Fibroblast of mammary gland (primary cell): ENCODE data around the gene HADHA.

Source experiments
- DNase-seq: peaks from one replicate; pipeline ENCODE4 v3.0.0-alpha.2; 2010; ENCODE audit warnings: low read depth
- H3K4me3 ChIP-seq: 2 replicates; pipeline ENCODE4 v1.5.1; 2011; ENCODE audit warnings: low read depth, mild to moderate bottlenecking, low read length, moderate library complexity; ENCODE audit not compliant: control insufficient read depth
- TF ChIP-seq, protein P1 (sequence below): conservative IDR thresholded peaks from 2 replicates; pipeline ENCODE4 v1.5.1; 2011; ENCODE audit warnings: low read depth, low read length, inconsistent platforms; ENCODE audit not compliant: control insufficient read depth, insufficient read depth

HADHA gene

GRCh38 chr2:26187537-26188104 lies 56.8 kb downstream of the HADHA start:
- TF ChIP-seq, protein P1, sequence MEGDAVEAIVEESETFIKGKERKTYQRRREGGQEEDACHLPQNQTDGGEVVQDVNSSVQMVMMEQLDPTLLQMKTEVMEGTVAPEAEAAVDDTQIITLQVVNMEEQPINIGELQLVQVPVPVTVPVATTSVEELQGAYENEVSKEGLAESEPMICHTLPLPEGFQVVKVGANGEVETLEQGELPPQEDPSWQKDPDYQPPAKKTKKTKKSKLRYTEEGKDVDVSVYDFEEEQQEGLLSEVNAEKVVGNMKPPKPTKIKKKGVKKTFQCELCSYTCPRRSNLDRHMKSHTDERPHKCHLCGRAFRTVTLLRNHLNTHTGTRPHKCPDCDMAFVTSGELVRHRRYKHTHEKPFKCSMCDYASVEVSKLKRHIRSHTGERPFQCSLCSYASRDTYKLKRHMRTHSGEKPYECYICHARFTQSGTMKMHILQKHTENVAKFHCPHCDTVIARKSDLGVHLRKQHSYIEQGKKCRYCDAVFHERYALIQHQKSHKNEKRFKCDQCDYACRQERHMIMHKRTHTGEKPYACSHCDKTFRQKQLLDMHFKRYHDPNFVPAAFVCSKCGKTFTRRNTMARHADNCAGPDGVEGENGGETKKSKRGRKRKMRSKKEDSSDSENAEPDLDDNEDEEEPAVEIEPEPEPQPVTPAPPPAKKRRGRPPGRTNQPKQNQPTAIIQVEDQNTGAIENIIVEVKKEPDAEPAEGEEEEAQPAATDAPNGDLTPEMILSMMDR, result no peak
- H3K4me3 ChIP-seq, result no peak overlapping the region
- no peak for DNase-seq

GRCh38 chr2:26187114-26187513 lies 57.3 kb downstream of the HADHA start:
- TF ChIP-seq, protein P1, result no peak
- DNase-seq, result no peak
- H3K4me3 ChIP-seq, result no peak overlapping the region

DNA sequence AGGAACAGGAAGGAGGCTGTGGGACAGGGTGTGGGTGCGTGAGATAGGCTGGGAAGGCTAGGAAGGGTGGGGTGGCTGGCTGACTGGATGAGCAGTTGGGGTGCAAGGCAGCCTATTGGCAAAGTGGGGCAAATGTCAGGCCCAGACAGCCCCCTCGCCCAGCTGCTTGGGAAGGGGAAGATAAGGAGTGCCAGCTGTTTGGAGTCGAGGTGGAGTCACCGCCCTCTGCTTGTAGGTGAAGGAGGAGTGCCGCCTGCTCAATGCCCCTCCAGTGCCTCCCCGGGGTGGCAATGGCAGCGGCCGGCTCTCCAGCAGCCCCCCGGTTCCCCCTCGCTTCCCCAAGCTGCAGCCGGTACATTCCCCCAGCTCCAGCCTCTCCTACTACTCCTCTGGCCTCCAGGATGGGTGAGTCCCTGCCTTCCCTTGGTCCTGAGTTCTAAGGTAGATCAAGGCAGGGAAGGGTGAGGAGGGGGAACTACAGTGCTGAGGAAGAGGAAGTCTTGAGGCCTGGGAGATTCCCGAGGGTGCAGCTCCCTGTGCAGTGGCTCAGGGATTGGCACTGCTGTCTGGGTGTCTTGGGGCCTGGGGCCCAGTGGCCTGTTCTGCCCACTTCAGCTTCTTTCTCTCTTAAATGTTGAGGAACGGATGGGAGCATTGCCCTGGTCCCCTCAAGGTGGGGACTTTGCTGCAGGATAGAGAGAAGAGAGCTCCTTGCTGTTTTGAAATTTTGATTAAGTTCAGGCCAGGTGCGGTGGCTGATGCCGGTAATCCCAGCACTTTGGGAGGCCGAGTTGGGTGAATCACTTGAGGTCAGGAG lies 58.3 kb downstream of the HADHA start:
- H3K4me3 ChIP-seq, result no peak overlapping the region
- DNase-seq, result no peak
- TF ChIP-seq, protein P1, result no peak

- TF ChIP-seq, protein P1, result no peak
- DNase-seq, result no peak
- H3K4me3 ChIP-seq, result peak overlapping the region; percentile 46
Observed at GRCh38 chr2:26185304-26185928, 59.0 kb downstream of the HADHA start.

- peak; percentile 77 for DNase-seq
Observed at GRCh38 chr2:26184555-26185303, 59.7 kb downstream of the HADHA start.

GRCh38 chr2:26184121-26184520 lies 60.3 kb downstream of the HADHA start:
- DNase-seq, result no peak
- peak overlapping the region; percentile 40 for H3K4me3 ChIP-seq
- TF ChIP-seq, protein P1, result no peak

More at GRCh38 chr2:26184555-26185303, 59.7 kb downstream of the HADHA start:
- peak overlapping the region; percentile 46 for H3K4me3 ChIP-seq
- TF ChIP-seq, protein P1, result peak; percentile 36
